ENCODE results near the gene YAP1. TPM values are rescaled to one million over a fixed set of nuclear protein-coding genes. Genes with fewer than 3 reads are reported as not detected.

Gene YAP1
- total and polyA plus RNA-seq, 4 experiments from 2014 or later = 0.44 to 0.75 TPM; not detected in 2

DNA sequence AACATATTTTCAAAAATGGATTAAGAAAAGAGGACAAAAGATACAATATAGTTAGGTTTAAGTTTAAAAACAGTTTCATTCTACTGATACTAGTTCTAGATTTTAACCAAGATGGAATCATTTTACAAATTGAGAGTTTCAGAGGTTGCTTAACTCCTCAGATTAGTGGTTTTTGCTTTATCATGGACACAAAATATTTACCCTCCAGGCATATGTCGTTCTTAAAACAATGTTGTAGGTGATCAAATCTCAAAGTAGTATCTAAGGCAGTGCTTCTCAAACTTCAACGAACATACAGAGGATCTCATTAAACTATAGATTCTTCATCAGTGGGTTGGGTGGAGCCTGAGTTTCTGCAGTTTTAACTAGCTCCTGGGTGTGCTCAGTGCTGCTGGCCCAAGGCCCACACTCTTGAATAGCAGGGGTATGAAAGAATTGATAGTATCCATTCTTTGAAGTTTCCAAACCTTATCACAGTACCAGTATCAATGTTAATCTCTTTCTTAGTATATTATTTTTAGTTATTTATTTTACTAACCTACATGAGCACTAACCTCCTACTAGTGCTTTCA is 48.0 kb downstream of the YAP1 start:
- intact Hi-C loops (cut with micrococcal nuclease) = no loop called here
- no peaks in the 10 kb centered on the region for H3K36me3 Mint-ChIP-seq
- CTCF ChIA-PET (ENCODE audit: partially characterized antibody) = no interaction called here

DNA sequence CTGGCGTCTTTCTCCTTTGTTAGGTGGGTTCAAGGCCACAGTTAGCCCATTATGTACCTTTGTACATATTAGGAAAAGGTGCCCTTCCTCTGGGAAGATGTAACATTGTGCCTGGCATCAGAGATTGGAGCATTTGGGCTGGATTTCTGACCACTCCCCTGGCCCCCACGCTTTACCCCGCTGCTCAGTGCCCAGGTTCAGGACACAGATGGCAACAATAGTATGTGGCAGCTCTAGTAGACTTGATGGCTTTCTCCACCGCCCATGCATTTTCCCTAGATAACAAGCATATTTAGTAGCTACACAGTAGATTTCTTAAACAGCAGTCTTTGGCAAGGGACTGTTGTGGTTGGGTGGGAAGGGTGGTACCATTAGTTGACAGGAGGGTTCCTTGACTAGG is 53.1 kb downstream of the YAP1 start:
- Mint-ChIP-seq H3K27me3 (peaks cover 7 to 10% of the 10 kb centered on the region in 2 donors), H3K9me3 (peaks cover 0 to 2% (median 0%) of the 10 kb centered on the region in 8 donors), H3K4me1 (no peaks in the 10 kb centered on the region), H3K27ac (no peak overlapping the region), H3K4me3 (no peak overlapping the region), H3K36me3 (no peaks in the 10 kb centered on the region)
- Histone ChIP-seq H3K4me3 (ENCODE audit: low read length in 2 of 2) (no peak overlapping the region), H3K9me3 (ENCODE audit: control insufficient read depth in 1 of 2, low read length in 2 of 2) (no peaks in the 10 kb centered on the region), H3K27me3 (ENCODE audit: insufficient read depth, low read length) (no peaks in the 10 kb centered on the region), H3K4me1 (ENCODE audit: insufficient read depth, low read length) (no peaks in the 10 kb centered on the region), H3K27ac (ENCODE audit: low read depth, low read length) (no peak overlapping the region), H3K36me3 (ENCODE audit: insufficient read depth, low read length) (no peaks in the 10 kb centered on the region)
- intact Hi-C loops (cut with micrococcal nuclease) = no loop called here
- CTCF ChIA-PET (ENCODE audit: partially characterized antibody) = no interaction called here
- DNase-seq = no peak
- POLR2A ChIA-PET (ENCODE audit: partially characterized antibody) = no interaction called here

More for the DNA sequence above, 48.0 kb downstream of the YAP1 start:
- no peaks in the 10 kb centered on the region for H3K27me3 ChIP-seq (ENCODE audit: insufficient read depth, low read length)
- H3K9me3 ChIP-seq (ENCODE audit: control insufficient read depth in 1 of 2, low read length in 2 of 2) = no peaks in the 10 kb centered on the region
- POLR2A ChIA-PET (ENCODE audit: partially characterized antibody) = no interaction called here
- DNase-seq = no peak
- H3K9me3 Mint-ChIP-seq = no peaks in the 10 kb centered on the region
- no peaks in the 10 kb centered on the region for H3K4me1 ChIP-seq (ENCODE audit: insufficient read depth, low read length)
- H3K27ac Mint-ChIP-seq = no peak overlapping the region
- no peak overlapping the region for H3K4me3 Mint-ChIP-seq
- H3K27ac ChIP-seq (ENCODE audit: low read depth, low read length) = no peak overlapping the region
- no peaks in the 10 kb centered on the region for H3K36me3 ChIP-seq (ENCODE audit: insufficient read depth, low read length)
- H3K27me3 Mint-ChIP-seq = peaks cover 3 to 6% of the 10 kb centered on the region in 2 donors
- no peak overlapping the region for H3K4me3 ChIP-seq (ENCODE audit: low read length in 2 of 2)
- H3K4me1 Mint-ChIP-seq = no peaks in the 10 kb centered on the region

GRCh38 chr11:102166175-102167064 is 56.2 kb downstream of the YAP1 start:
- no peaks in the 10 kb centered on the region for H3K36me3 Mint-ChIP-seq

DNA sequence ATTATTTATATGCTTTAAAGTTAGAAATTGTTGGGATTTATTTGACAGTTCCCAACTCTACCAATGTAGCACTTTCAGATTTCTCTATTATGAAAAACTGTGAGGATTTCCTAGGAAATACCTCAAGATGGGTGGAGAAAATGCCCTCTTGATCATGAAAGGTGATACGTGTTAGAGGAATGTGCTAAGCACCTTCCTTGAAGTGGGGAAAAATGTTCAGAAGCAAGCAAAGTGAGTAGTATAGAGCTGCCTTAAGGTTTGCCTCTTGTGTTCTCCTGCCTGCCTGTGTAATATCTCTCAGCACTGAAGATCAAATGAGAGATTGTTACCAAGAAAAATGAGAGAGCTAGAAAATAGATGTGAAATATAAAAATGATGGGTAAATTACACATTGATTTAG is 58.2 kb downstream of the YAP1 start:
- Histone ChIP-seq H3K9me3 (ENCODE audit: control insufficient read depth in 1 of 2, low read length in 2 of 2) (no peaks in the 10 kb centered on the region), H3K36me3 (ENCODE audit: insufficient read depth, low read length) (no peaks in the 10 kb centered on the region), H3K4me1 (ENCODE audit: insufficient read depth, low read length) (no peaks in the 10 kb centered on the region), H3K27ac (ENCODE audit: low read depth, low read length) (no peak overlapping the region), H3K27me3 (ENCODE audit: insufficient read depth, low read length) (no peaks in the 10 kb centered on the region), H3K4me3 (ENCODE audit: low read length in 2 of 2) (no peak overlapping the region)
- Mint-ChIP-seq H3K27me3 (peaks cover 11 to 19% of the 10 kb centered on the region in 2 donors), H3K9me3 (peaks cover 0 to 2% (median 0%) of the 10 kb centered on the region in 8 donors), H3K4me3 (no peak overlapping the region), H3K27ac (no peak overlapping the region), H3K4me1 (no peaks in the 10 kb centered on the region), H3K36me3 (no peaks in the 10 kb centered on the region)
- intact Hi-C loops (cut with micrococcal nuclease) = no loop called here
- POLR2A ChIA-PET (ENCODE audit: partially characterized antibody) = no interaction called here
- DNase-seq = no peak
- CTCF ChIA-PET (ENCODE audit: partially characterized antibody) = interaction anchor here (1.6 kb wide), 1 partner anchor 11 kb away, joined by 3 read pairs; no protein-coding TSS in a partner anchor

More at GRCh38 chr11:102166175-102167064, 56.2 kb downstream of the YAP1 start:
- no peak overlapping the region for H3K27ac Mint-ChIP-seq
- ChIA-PET POLR2A (ENCODE audit: partially characterized antibody) (no interaction called here), CTCF (ENCODE audit: partially characterized antibody) (no interaction called here)
- no peak for DNase-seq
- no peak overlapping the region for H3K4me3 Mint-ChIP-seq
- peaks cover 5 to 18% of the 10 kb centered on the region in 2 donors for H3K27me3 Mint-ChIP-seq
- Histone ChIP-seq H3K4me3 (ENCODE audit: low read length in 2 of 2) (no peak overlapping the region), H3K36me3 (ENCODE audit: insufficient read depth, low read length) (no peaks in the 10 kb centered on the region), H3K27ac (ENCODE audit: low read depth, low read length) (no peak overlapping the region), H3K9me3 (ENCODE audit: control insufficient read depth in 1 of 2, low read length in 2 of 2) (no peaks in the 10 kb centered on the region), H3K27me3 (ENCODE audit: insufficient read depth, low read length) (no peaks in the 10 kb centered on the region), H3K4me1 (ENCODE audit: insufficient read depth, low read length) (no peaks in the 10 kb centered on the region)
- peaks cover 0 to 2% (median 0%) of the 10 kb centered on the region in 8 donors for H3K9me3 Mint-ChIP-seq
- intact Hi-C loops (cut with micrococcal nuclease) = no loop called here
- no peaks in the 10 kb centered on the region for H3K4me1 Mint-ChIP-seq

DNA sequence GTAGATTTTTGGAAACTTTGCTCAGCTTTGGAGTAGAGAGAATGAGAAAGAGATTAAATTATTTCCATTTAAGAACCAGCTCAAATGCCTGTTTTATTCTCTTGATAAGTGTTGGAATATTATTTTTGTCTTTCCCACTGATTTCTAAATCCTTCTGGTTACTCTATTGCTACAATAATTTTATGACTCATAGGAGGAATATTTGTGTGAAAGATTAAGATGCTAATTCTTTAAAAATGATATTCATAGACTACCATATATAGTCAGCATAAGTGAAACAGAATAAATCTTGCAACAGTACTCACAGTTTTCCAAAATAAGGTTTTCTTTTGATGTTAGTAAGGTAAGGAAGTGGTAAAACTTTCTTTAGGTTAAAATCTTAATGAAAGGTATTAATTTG is 60.9 kb downstream of the YAP1 start:
- intact Hi-C loops (cut with micrococcal nuclease) = no loop called here
- no peaks in the 10 kb centered on the region for H3K27me3 ChIP-seq (ENCODE audit: insufficient read depth, low read length)
- Mint-ChIP-seq H3K36me3 (no peaks in the 10 kb centered on the region), H3K27ac (no peak overlapping the region), H3K4me1 (no peaks in the 10 kb centered on the region), H3K9me3 (peaks cover 0 to 3% (median 0%) of the 10 kb centered on the region in 8 donors), H3K27me3 (peaks cover 11 to 22% of the 10 kb centered on the region in 2 donors), H3K4me3 (no peak overlapping the region)
- no peak overlapping the region for H3K4me3 ChIP-seq (ENCODE audit: low read length in 2 of 2)
- H3K36me3 ChIP-seq (ENCODE audit: insufficient read depth, low read length) = no peaks in the 10 kb centered on the region
- no peak overlapping the region for H3K27ac ChIP-seq (ENCODE audit: low read depth, low read length)
- POLR2A ChIA-PET (ENCODE audit: partially characterized antibody) = no interaction called here
- CTCF ChIA-PET (ENCODE audit: partially characterized antibody) = no interaction called here
- no peak for DNase-seq
- H3K9me3 ChIP-seq (ENCODE audit: control insufficient read depth in 1 of 2, low read length in 2 of 2) = no peaks in the 10 kb centered on the region
- no peaks in the 10 kb centered on the region for H3K4me1 ChIP-seq (ENCODE audit: insufficient read depth, low read length)

- Histone ChIP-seq H3K9me3 (ENCODE audit: control insufficient read depth in 1 of 2, low read length in 2 of 2) (no peaks in the 10 kb centered on the region), H3K27me3 (ENCODE audit: insufficient read depth, low read length) (no peaks in the 10 kb centered on the region), H3K4me3 (ENCODE audit: low read length in 2 of 2) (no peak overlapping the region), H3K4me1 (ENCODE audit: insufficient read depth, low read length) (no peaks in the 10 kb centered on the region), H3K27ac (ENCODE audit: low read depth, low read length) (no peak overlapping the region), H3K36me3 (ENCODE audit: insufficient read depth, low read length) (no peaks in the 10 kb centered on the region)
- Mint-ChIP-seq H3K4me1 (no peaks in the 10 kb centered on the region), H3K27ac (no peak overlapping the region), H3K27me3 (peaks cover 11 to 20% of the 10 kb centered on the region in 2 donors), H3K4me3 (no peak overlapping the region), H3K36me3 (no peaks in the 10 kb centered on the region), H3K9me3 (peaks cover 0 to 1% (median 0%) of the 10 kb centered on the region in 8 donors)
- intact Hi-C loops (cut with micrococcal nuclease) = no loop called here
- DNase-seq = no peak
- POLR2A ChIA-PET (ENCODE audit: partially characterized antibody) = no interaction called here
- CTCF ChIA-PET (ENCODE audit: partially characterized antibody) = no interaction called here
These were observed 62.0 kb downstream of the YAP1 start for GRCh38 chr11:102172127-102172848.

DNA sequence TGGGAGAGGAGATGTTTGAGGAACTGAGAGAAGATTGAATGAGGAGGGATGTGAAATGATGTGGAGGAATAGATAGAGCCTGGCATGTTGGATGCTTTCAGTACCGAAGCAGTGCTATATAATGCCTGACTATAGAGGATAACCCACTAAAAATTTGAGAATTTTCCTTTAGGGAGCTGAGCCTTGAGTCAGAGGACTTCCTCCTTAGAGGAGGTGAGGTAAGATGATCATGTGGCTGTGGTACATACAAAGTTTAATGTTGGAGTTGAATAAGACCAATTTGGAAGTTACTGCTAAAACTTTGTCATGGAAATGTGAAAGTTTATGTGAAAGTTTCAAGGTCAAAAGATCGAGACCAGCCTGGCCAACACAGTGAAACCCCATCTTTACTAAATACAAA is 66.9 kb downstream of the YAP1 start:
- no peak overlapping the region for H3K27ac Mint-ChIP-seq
- H3K4me1 ChIP-seq (ENCODE audit: insufficient read depth, low read length) = no peaks in the 10 kb centered on the region
- no peaks in the 10 kb centered on the region for H3K4me1 Mint-ChIP-seq
- peaks cover 9 to 10% of the 10 kb centered on the region in 2 donors for H3K27me3 Mint-ChIP-seq
- DNase-seq = no peak
- ChIA-PET CTCF (ENCODE audit: partially characterized antibody) (no interaction called here), POLR2A (ENCODE audit: partially characterized antibody) (no interaction called here)
- intact Hi-C loops (cut with micrococcal nuclease) = no loop called here
- peaks cover 0 to 2% (median 0%) of the 10 kb centered on the region in 8 donors for H3K9me3 Mint-ChIP-seq
- H3K4me3 ChIP-seq (ENCODE audit: low read length in 2 of 2) = no peak overlapping the region
- H3K36me3 ChIP-seq (ENCODE audit: insufficient read depth, low read length) = no peaks in the 10 kb centered on the region
- no peaks in the 10 kb centered on the region for H3K9me3 ChIP-seq (ENCODE audit: control insufficient read depth in 1 of 2, low read length in 2 of 2)
- no peak overlapping the region for H3K4me3 Mint-ChIP-seq
- H3K27me3 ChIP-seq (ENCODE audit: insufficient read depth, low read length) = no peaks in the 10 kb centered on the region
- H3K36me3 Mint-ChIP-seq = no peaks in the 10 kb centered on the region
- H3K27ac ChIP-seq (ENCODE audit: low read depth, low read length) = no peak overlapping the region

Measured in CD4-positive, alpha-beta memory T cell (primary cell).